AG04449 (cell line): ENCODE measurements around the gene SLC17A8.

Experiments
- CTCF ChIA-PET: fragments of 350-600 bp; formaldehyde crosslinking; extraction: SDS; loops from one replicate; lab custom pipeline; 2021; ENCODE audit warnings: antibody characterized with exemption; lab: Yijun Ruan, JAX
- POLR2A ChIA-PET: fragments of 400-600, 350-600 bp; formaldehyde crosslinking; extraction: SDS; loops from one replicate; lab custom pipeline; 2020; ENCODE audit warnings: antibody characterized with exemption, inconsistent platforms; lab: Yijun Ruan, JAX
- DNase-seq: peaks from one replicate; pipeline ENCODE4 v3.0.0-alpha.2; 2010; ENCODE audit warnings: low read depth, low spot score
- H3K4me3 ChIP-seq: 2 replicates; pipeline ENCODE4 v1.5.1; 2011; ENCODE audit warnings: low read depth, mild to moderate bottlenecking, control low read depth, low read length
- TF ChIP-seq, protein P1 (sequence below): IDR thresholded peaks from one replicate; pipeline ENCODE4 v1.5.1; 2011; ENCODE audit warnings: mild to moderate bottlenecking, moderate library complexity, low read length, control low read depth, inconsistent platforms; ENCODE audit not compliant: insufficient read depth; ENCODE audit errors: missing control alignments

SLC17A8 gene

GRCh38 chr12:100376161-100376560 is 19.3 kb downstream of the SLC17A8 start:
- DNase-seq = no peak
- ChIA-PET POLR2A (no interaction called here), CTCF (no interaction called here)

GRCh38 chr12:100381379-100381778 is 24.5 kb downstream of the SLC17A8 start:
- POLR2A ChIA-PET = no interaction called here
- TF ChIP-seq, protein P1, sequence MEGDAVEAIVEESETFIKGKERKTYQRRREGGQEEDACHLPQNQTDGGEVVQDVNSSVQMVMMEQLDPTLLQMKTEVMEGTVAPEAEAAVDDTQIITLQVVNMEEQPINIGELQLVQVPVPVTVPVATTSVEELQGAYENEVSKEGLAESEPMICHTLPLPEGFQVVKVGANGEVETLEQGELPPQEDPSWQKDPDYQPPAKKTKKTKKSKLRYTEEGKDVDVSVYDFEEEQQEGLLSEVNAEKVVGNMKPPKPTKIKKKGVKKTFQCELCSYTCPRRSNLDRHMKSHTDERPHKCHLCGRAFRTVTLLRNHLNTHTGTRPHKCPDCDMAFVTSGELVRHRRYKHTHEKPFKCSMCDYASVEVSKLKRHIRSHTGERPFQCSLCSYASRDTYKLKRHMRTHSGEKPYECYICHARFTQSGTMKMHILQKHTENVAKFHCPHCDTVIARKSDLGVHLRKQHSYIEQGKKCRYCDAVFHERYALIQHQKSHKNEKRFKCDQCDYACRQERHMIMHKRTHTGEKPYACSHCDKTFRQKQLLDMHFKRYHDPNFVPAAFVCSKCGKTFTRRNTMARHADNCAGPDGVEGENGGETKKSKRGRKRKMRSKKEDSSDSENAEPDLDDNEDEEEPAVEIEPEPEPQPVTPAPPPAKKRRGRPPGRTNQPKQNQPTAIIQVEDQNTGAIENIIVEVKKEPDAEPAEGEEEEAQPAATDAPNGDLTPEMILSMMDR = no peak

More at GRCh38 chr12:100376161-100376560, 19.3 kb downstream of the SLC17A8 start:
- no peak overlapping the region for H3K4me3 ChIP-seq
- TF ChIP-seq, protein P1 = no peak

GRCh38 chr12:100382338-100382737 is 25.5 kb downstream of the SLC17A8 start:
- POLR2A ChIA-PET = no interaction called here
- no peak for DNase-seq
- no peak overlapping the region for H3K4me3 ChIP-seq
- TF ChIP-seq, protein P1 = no peak
- CTCF ChIA-PET = no interaction called here

More at GRCh38 chr12:100381379-100381778, 24.5 kb downstream of the SLC17A8 start:
- CTCF ChIA-PET = no interaction called here
- no peak overlapping the region for H3K4me3 ChIP-seq
- no peak for DNase-seq

DNA sequence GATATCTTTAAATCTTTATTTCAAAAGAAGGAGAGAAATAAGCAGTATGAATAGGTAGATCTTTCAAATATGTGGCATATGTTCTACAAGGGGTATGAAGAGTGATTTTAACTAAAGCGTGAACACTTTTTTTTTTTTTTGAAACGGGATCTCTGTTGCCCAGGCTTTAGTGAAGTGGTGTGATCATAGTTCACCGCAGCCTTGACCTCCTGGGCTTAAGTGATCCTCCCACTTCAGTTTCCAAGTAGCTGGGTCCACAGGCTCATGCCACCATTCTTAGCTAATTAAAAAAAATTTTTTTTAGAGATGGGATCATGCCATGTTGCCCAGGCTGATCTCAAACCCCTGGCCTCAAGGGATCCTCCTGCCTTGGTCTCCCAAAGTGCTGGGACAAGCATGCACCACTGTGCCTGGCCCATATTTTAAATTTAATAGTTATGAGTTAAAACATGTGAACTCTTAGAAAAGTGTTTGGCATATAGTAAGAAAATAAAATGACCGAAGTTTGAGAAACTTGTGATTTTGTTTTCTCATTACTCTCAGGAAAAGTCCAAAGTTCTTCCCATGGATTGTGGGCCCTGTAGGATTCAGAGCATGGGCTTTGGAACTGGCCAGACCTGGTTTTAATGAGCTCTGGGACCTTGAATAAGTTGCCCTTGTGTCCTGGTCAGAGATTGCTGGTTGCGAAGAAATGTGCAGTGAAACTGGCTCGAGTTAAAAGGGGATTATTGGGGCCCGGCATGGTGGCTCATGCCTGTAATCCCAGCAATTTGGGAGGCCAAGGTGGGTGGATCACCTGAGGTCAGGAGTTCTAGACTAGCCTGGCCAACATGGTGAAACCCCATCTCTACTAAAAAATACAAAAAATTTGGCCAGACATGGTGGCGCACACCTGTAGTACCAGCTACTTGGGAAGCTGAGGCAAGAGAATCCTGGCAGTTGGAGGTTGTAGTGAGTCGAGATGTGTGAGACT is 27.0 kb downstream of the SLC17A8 start:
- H3K4me3 ChIP-seq = no peak overlapping the region
- ChIA-PET POLR2A (no interaction called here), CTCF (no interaction called here)
- no peak for DNase-seq
- TF ChIP-seq, protein P1 = no peak

- CTCF ChIA-PET = interaction anchor here (0.6 kb wide), 1 partner anchor 20 kb away, joined by 4 read pairs; no protein-coding TSS in a partner anchor
- H3K4me3 ChIP-seq = no peak overlapping the region
- TF ChIP-seq, protein P1 = no peak
- no peak for DNase-seq
- POLR2A ChIA-PET = no interaction called here
Observed at GRCh38 chr12:100384559-100384935, 27.7 kb downstream of the SLC17A8 start.

GRCh38 chr12:100388382-100388781 is 31.5 kb downstream of the SLC17A8 start:
- POLR2A ChIA-PET = no interaction called here
- no peak for DNase-seq
- CTCF ChIA-PET = interaction anchor here (1.5 kb wide), 1 partner anchor 16 kb away, joined by 4 read pairs; no protein-coding TSS in a partner anchor
- TF ChIP-seq, protein P1 = no peak
- H3K4me3 ChIP-seq = no peak overlapping the region
